Neuronal stem cell (in vitro differentiated cells): Measurements from ENCODE around the gene COQ2.
"Not testable (repeated sequence)": the region's sequence is repeated elsewhere in the genome, so short reads cannot be mapped to it uniquely, and the experiment has no call there.

Experiments used
- DNase-seq: peaks from one replicate; pipeline ENCODE4 v3.0.0-alpha.2; 2013; ENCODE audit warnings: low spot score
- H2AFZ ChIP-seq: one replicate; pipeline ENCODE4 v1.6.1; 2013; ENCODE audit warnings: mild to moderate bottlenecking, low read length, inconsistent platforms
- H2AK5ac ChIP-seq: 2 replicates; pipeline ENCODE4 v1.6.1; 2013; ENCODE audit warnings: low read depth, mild to moderate bottlenecking, inconsistent platforms, low read length, moderate library complexity, mixed read lengths
- H2BK120ac ChIP-seq: 2 replicates; pipeline ENCODE4 v1.6.1; 2013; ENCODE audit warnings: low read depth, mild to moderate bottlenecking, inconsistent platforms, low read length, moderate library complexity, mixed read lengths
- H2BK12ac ChIP-seq: one replicate; pipeline ENCODE4 v1.6.1; 2013; ENCODE audit warnings: low read length, inconsistent platforms
- H2BK15ac ChIP-seq: 2 replicates; pipeline ENCODE4 v1.6.1; 2013; ENCODE audit warnings: mild to moderate bottlenecking, low read length, inconsistent platforms, mixed read lengths
- H2BK5ac ChIP-seq: one replicate; pipeline ENCODE4 v1.6.1; 2013; ENCODE audit warnings: inconsistent platforms, mild to moderate bottlenecking, low read length, moderate library complexity
- H3K14ac ChIP-seq: one replicate; pipeline ENCODE4 v1.6.1; 2013; ENCODE audit warnings: low read length, inconsistent platforms
- H3K18ac ChIP-seq: 2 replicates; pipeline ENCODE4 v1.6.1; 2013; ENCODE audit warnings: low read length, inconsistent platforms
- H3K23ac ChIP-seq: 2 replicates; pipeline ENCODE4 v1.6.1; 2013; ENCODE audit warnings: low read depth, mild to moderate bottlenecking, mixed read lengths, low read length, inconsistent platforms; ENCODE audit not compliant: poor library complexity
- H3K27ac ChIP-seq: replicated peaks from 3 replicates; pipeline ENCODE4 v1.5.1; 2013; ENCODE audit warnings: low read length, inconsistent platforms
- H3K27me3 ChIP-seq, 3 experiments: 2 replicates each; pipeline ENCODE4 v1.6.1; 2013; ENCODE audit warnings: low read length in 3 of 3, mild to moderate bottlenecking in 2 of 3, inconsistent platforms in 1 of 3, low read depth in 1 of 3, mixed read lengths in 1 of 3, moderate library complexity in 1 of 3; ENCODE audit not compliant: control insufficient read depth in 3 of 3, insufficient read depth in 3 of 3
- H3K36me3 ChIP-seq, 2 donors: replicated peaks in 1 of 2; 2 replicates each; pipeline ENCODE4 v1.6.1; 2013; ENCODE audit warnings: low read length in 2 of 2; ENCODE audit not compliant: control insufficient read depth in 2 of 2, insufficient read depth in 2 of 2
- H3K4ac ChIP-seq: 2 replicates; pipeline ENCODE4 v1.6.1; 2013; ENCODE audit warnings: inconsistent platforms, mild to moderate bottlenecking, low read length, moderate library complexity
- H3K4me1 ChIP-seq, 2 donors: 1 replicate in 1 of 2; 2 replicates in 1 of 2; pipeline ENCODE4 v1.6.1; 2013; ENCODE audit warnings: low read length in 2 of 2, low read depth in 1 of 2; ENCODE audit not compliant: control insufficient read depth in 2 of 2, insufficient read depth in 1 of 2
- H3K4me2 ChIP-seq: one replicate; pipeline ENCODE4 v1.6.1; 2013; ENCODE audit warnings: mild to moderate bottlenecking, low read length, inconsistent platforms; ENCODE audit not compliant: insufficient read depth, poor library complexity, severe bottlenecking
- H3K4me3 ChIP-seq, 2 donors: 2 replicates each; pipeline ENCODE4 v1.5.1; 2013; ENCODE audit warnings: low read length in 2 of 2, mild to moderate bottlenecking in 2 of 2, inconsistent platforms in 1 of 2, moderate library complexity in 1 of 2
- H3K79me1 ChIP-seq: one replicate; pipeline ENCODE4 v1.6.1; 2013; ENCODE audit warnings: low read depth, mild to moderate bottlenecking, inconsistent platforms, low read length, moderate library complexity
- H3K9ac ChIP-seq: one replicate; pipeline ENCODE4 v1.6.1; 2013; ENCODE audit warnings: mild to moderate bottlenecking, low read depth, low read length, inconsistent platforms; ENCODE audit not compliant: poor library complexity
- H3K9me3 ChIP-seq, 2 donors: replicated peaks in 1 of 2; 2 replicates each; pipeline versions ENCODE3 to v1.6.1; 2013; ENCODE audit warnings: low read length in 2 of 2, mild to moderate bottlenecking in 2 of 2, inconsistent platforms in 1 of 2, low read depth in 1 of 2, mixed read lengths in 1 of 2, moderate library complexity in 1 of 2; ENCODE audit not compliant: control insufficient read depth in 2 of 2, insufficient read depth in 1 of 2
- H4K8ac ChIP-seq: one replicate; pipeline ENCODE4 v1.6.1; 2013; ENCODE audit warnings: low read depth, mild to moderate bottlenecking, inconsistent platforms, low read length, moderate library complexity
- H4K91ac ChIP-seq: one replicate; pipeline ENCODE4 v1.6.1; 2013; ENCODE audit warnings: low read length, low read depth, mild to moderate bottlenecking, inconsistent platforms; ENCODE audit not compliant: poor library complexity
- WGBS, 2 donors: extraction: QIAGEN DNeasy Blood & Tissue Kit; methylation state at CpG; one replicate each; pipeline ENCODE4 v1.1.7; 2013; ENCODE audit warnings: missing lambda C conversion rate in 2 of 2, mixed read lengths in 1 of 2; ENCODE audit not compliant: insufficient read length in 2 of 2, insufficient replicate concordance in 1 of 2; ENCODE audit errors: extremely low coverage in 2 of 2; 5-methylcytosine and 5-hydroxymethylcytosine counted together

COQ2 gene

GRCh38 chr4:83276299-83277040, 8.1 kb downstream of the COQ2 start:
- H2BK12ac ChIP-seq: no peak overlapping the region
- H2BK5ac ChIP-seq: no peak overlapping the region
- H2BK15ac ChIP-seq: no peak overlapping the region
- H4K91ac ChIP-seq: no peak overlapping the region
- no peak overlapping the region for H3K4me3 ChIP-seq
- no peak overlapping the region for H3K4me2 ChIP-seq
- no peak overlapping the region for H3K14ac ChIP-seq
- H2AFZ ChIP-seq: no peak overlapping the region
- H3K23ac ChIP-seq: no peak overlapping the region
- H3K9ac ChIP-seq: no peak overlapping the region
- H3K9me3 ChIP-seq: no peaks in the 10 kb centered on the region
- no peaks in the 10 kb centered on the region for H3K79me1 ChIP-seq
- H4K8ac ChIP-seq: no peak overlapping the region
- no peaks in the 10 kb centered on the region for H3K4me1 ChIP-seq
- H2BK120ac ChIP-seq: no peak overlapping the region
- H3K4ac ChIP-seq: no peak overlapping the region
- H3K18ac ChIP-seq: no peak overlapping the region
- peaks cover 5 to 75% of the 10 kb centered on the region in 2 donors for H3K36me3 ChIP-seq
- DNase-seq: no peak
- H3K27me3 ChIP-seq: no peaks in the 10 kb centered on the region
- H2AK5ac ChIP-seq: no peak overlapping the region
- WGBS, 2 donors: no CpG with 5 or more reads among the region's 3 CpGs
- H3K27ac ChIP-seq: no peak overlapping the region

DNA sequence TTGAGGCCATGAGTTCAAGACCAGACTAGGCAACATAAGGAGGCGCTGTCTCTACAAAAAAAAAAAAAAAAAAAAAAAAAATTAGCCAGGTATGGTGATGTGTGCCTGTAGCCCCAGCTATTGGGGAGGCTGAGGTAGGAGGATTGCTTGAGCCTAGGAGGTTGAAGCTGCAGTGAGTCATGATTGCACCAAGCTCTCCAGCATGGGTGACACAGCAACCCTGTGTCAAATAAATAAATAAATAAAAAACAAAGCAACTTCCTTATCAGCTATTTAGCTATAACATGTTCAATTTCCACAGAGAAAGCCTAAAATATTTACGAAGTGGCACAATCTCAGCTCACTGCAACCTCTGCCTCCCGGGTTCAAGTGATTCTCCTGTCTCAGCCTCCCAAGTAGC, 10.7 kb downstream of the COQ2 start:
- not testable (repeated sequence) for H2BK12ac ChIP-seq, H2BK120ac ChIP-seq, H2AK5ac ChIP-seq, H3K27ac ChIP-seq, H4K91ac ChIP-seq, H3K4me2 ChIP-seq, H3K9me3 ChIP-seq, H3K4me3 ChIP-seq, H3K23ac ChIP-seq, H2BK5ac ChIP-seq, H4K8ac ChIP-seq, DNase-seq, H3K14ac ChIP-seq, H3K9ac ChIP-seq, H3K18ac ChIP-seq, H3K27me3 ChIP-seq, H2BK15ac ChIP-seq, H3K4ac ChIP-seq, H3K79me1 ChIP-seq, H2AFZ ChIP-seq, H3K4me1 ChIP-seq
- WGBS, 2 donors: no CpG with 5 or more reads among the region's 3 CpGs
- H3K36me3 ChIP-seq: peaks cover 11 to 94% of the 10 kb centered on the region in 2 donors

GRCh38 chr4:83272900-83273299, 11.7 kb downstream of the COQ2 start:
- no peak overlapping the region for H2AFZ ChIP-seq
- no peaks in the 10 kb centered on the region for H3K9me3 ChIP-seq
- H4K8ac ChIP-seq: no peak overlapping the region
- no peak overlapping the region for H3K23ac ChIP-seq
- no peak overlapping the region for H2BK120ac ChIP-seq
- H3K4ac ChIP-seq: no peak overlapping the region
- no peaks in the 10 kb centered on the region for H3K79me1 ChIP-seq
- no peak overlapping the region for H2AK5ac ChIP-seq
- H2BK5ac ChIP-seq: no peak overlapping the region
- no peak overlapping the region for H3K4me3 ChIP-seq
- H3K27me3 ChIP-seq: no peaks in the 10 kb centered on the region
- no peak overlapping the region for H4K91ac ChIP-seq
- no peaks in the 10 kb centered on the region for H3K4me1 ChIP-seq
- no peak overlapping the region for H2BK15ac ChIP-seq
- H3K4me2 ChIP-seq: no peak overlapping the region
- H3K14ac ChIP-seq: no peak overlapping the region
- H2BK12ac ChIP-seq: no peak overlapping the region
- peaks cover 12 to 94% of the 10 kb centered on the region in 2 donors for H3K36me3 ChIP-seq
- no peak overlapping the region for H3K27ac ChIP-seq
- no peak overlapping the region for H3K9ac ChIP-seq
- no peak overlapping the region for H3K18ac ChIP-seq
- no CpG with 5 or more reads among the region's 5 CpGs for WGBS, 2 donors
- DNase-seq: no peak

GRCh38 chr4:83269256-83269655, 15.3 kb downstream of the COQ2 start:
- Histone ChIP-seq H4K91ac (no peak overlapping the region), H3K27ac (no peak overlapping the region), H3K9me3 (no peaks in the 10 kb centered on the region), H2BK12ac (no peak overlapping the region), H3K4me1 (no peaks in the 10 kb centered on the region), H2BK5ac (no peak overlapping the region), H3K9ac (no peak overlapping the region), H2AFZ (no peak overlapping the region), H2BK15ac (no peak overlapping the region), H3K18ac (no peak overlapping the region), H3K23ac (no peak overlapping the region), H4K8ac (no peak overlapping the region), H3K4me3 (no peak overlapping the region), H3K79me1 (no peaks in the 10 kb centered on the region), H2BK120ac (no peak overlapping the region), H3K27me3 (no peaks in the 10 kb centered on the region), H3K4me2 (no peak overlapping the region), H3K4ac (no peak overlapping the region), H3K14ac (no peak overlapping the region), H3K36me3 (peaks cover 10 to 94% of the 10 kb centered on the region in 2 donors), H2AK5ac (no peak overlapping the region)
- WGBS, 2 donors: no CpG with 5 or more reads among the region's 1 CpG
- DNase-seq: no peak
